SK-N-SH treated with all-trans-retinoic acid at 6 μM for 48 hours (cell line): ENCODE data around the gene NPRL2.

Source experiments
- ATAC-seq: fragments of 200-7000 bp; cut with Tn5 transposase; 3 replicates; pipeline ENCODE4 v1.9.1; 2020; ENCODE audit warnings: mild to moderate bottlenecking, moderate library complexity
- ARNTL ChIP-seq: fragments of 450-650 bp; formaldehyde crosslinking; IDR thresholded peaks from 2 replicates; pipeline ENCODE4 v1.5.0; 2020; ENCODE audit warnings: low read depth, mild to moderate bottlenecking, moderate library complexity, borderline replicate concordance
- BACH2 ChIP-seq: fragments of 250-450 bp; sonication (Bioruptor Pico); IDR thresholded peaks from 2 replicates; pipeline ENCODE4 v1.9.0; 2021; ENCODE audit warnings: mild to moderate bottlenecking, borderline replicate concordance
- CREB5 ChIP-seq: fragments of 250-450 bp; sonication (Bioruptor Pico); IDR thresholded peaks from 2 replicates; pipeline ENCODE4 v1.5.1; 2020; ENCODE audit warnings: low read depth, mild to moderate bottlenecking, moderate library complexity
- CSDC2 ChIP-seq: fragments of 250-450 bp; sonication (Bioruptor Pico); IDR thresholded peaks from 2 replicates; pipeline ENCODE4 v1.5.0; 2020; ENCODE audit warnings: mild to moderate bottlenecking, moderate library complexity
- CSRNP3 ChIP-seq: fragments of 250-450 bp; sonication (Bioruptor Pico); IDR thresholded peaks from 2 replicates; pipeline ENCODE4 v1.5.1; 2021; ENCODE audit warnings: mild to moderate bottlenecking, moderate library complexity
- ESRRG ChIP-seq: fragments of 250-450 bp; sonication (Bioruptor Pico); IDR thresholded peaks from 2 replicates; pipeline ENCODE4 v1.6.1; 2021; ENCODE audit warnings: mild to moderate bottlenecking
- GLIS3 ChIP-seq: fragments of 250-450 bp; sonication (Bioruptor Pico); IDR thresholded peaks from 2 replicates; pipeline ENCODE4 v1.5.0; 2020; ENCODE audit warnings: mild to moderate bottlenecking, moderate library complexity
- ISL1 ChIP-seq: fragments of 250-450 bp; sonication (Bioruptor Pico); IDR thresholded peaks from 2 replicates; pipeline ENCODE4 v2.1.2; 2022; ENCODE audit warnings: mild to moderate bottlenecking, moderate library complexity
- PATZ1 ChIP-seq: fragments of 250-450 bp; sonication (Bioruptor Pico); IDR thresholded peaks from 2 replicates; pipeline ENCODE4 v1.8.0; 2020; ENCODE audit warnings: mild to moderate bottlenecking, moderate library complexity, borderline replicate concordance
- PPARA ChIP-seq: fragments of 250-450 bp; sonication (Bioruptor Pico); IDR thresholded peaks from 2 replicates; pipeline ENCODE4 v1.5.0; 2020; ENCODE audit warnings: mild to moderate bottlenecking, borderline replicate concordance
- RARB ChIP-seq: fragments of 250-450 bp; sonication (Bioruptor Pico); IDR thresholded peaks from 2 replicates; pipeline ENCODE4 v1.8.0; 2021; ENCODE audit warnings: mild to moderate bottlenecking, moderate library complexity
- SNAI2 ChIP-seq: fragments of 250-450 bp; sonication (Bioruptor Pico); IDR thresholded peaks from 2 replicates; pipeline ENCODE4 v1.5.0; 2020; ENCODE audit warnings: mild to moderate bottlenecking, moderate library complexity
- TCF4 ChIP-seq: fragments of 250-450 bp; sonication (Bioruptor Pico); IDR thresholded peaks from 2 replicates; pipeline ENCODE4 v1.8.0; 2021; ENCODE audit warnings: mild to moderate bottlenecking, moderate library complexity, borderline replicate concordance
- TOX ChIP-seq: fragments of 250-450 bp; sonication (Bioruptor Pico); IDR thresholded peaks from 2 replicates; pipeline ENCODE4 v1.8.0; 2021; ENCODE audit warnings: mild to moderate bottlenecking, moderate library complexity, borderline replicate concordance
- ZC3H10 ChIP-seq: fragments of 250-450 bp; sonication (Bioruptor Pico); IDR thresholded peaks from 2 replicates; pipeline ENCODE4 v1.5.1; 2021; ENCODE audit warnings: mild to moderate bottlenecking, moderate library complexity
- ZFP3 ChIP-seq: fragments of 250-450 bp; sonication (Bioruptor Pico); IDR thresholded peaks from 2 replicates; pipeline ENCODE4 v1.5.0; 2020; ENCODE audit warnings: mild to moderate bottlenecking, moderate library complexity
- ZFP30 ChIP-seq: fragments of 450-650 bp; formaldehyde crosslinking; IDR thresholded peaks from 2 replicates; pipeline ENCODE4 v1.5.0; 2022; ENCODE audit warnings: mild to moderate bottlenecking, moderate library complexity
- ZNF565 ChIP-seq: fragments of 450-650 bp; formaldehyde crosslinking; conservative IDR thresholded peaks from 2 replicates; pipeline ENCODE4 v1.5.0; 2020; ENCODE audit warnings: low read depth, mild to moderate bottlenecking, moderate library complexity
- ZNF70 ChIP-seq: fragments of 450-650 bp; formaldehyde crosslinking; IDR thresholded peaks from 2 replicates; pipeline ENCODE4 v1.5.0; 2020; ENCODE audit warnings: mild to moderate bottlenecking, moderate library complexity
- ZNF8 ChIP-seq: fragments of 450-650 bp; formaldehyde crosslinking; IDR thresholded peaks from 2 replicates; pipeline ENCODE4 v1.5.0; 2020; ENCODE audit warnings: mild to moderate bottlenecking, moderate library complexity
- TF ChIP-seq, protein P1 (sequence below): fragments of 250-450 bp; sonication (Bioruptor Pico); IDR thresholded peaks from 2 replicates; pipeline ENCODE4 v1.5.0; 2020; ENCODE audit warnings: mild to moderate bottlenecking, moderate library complexity

NPRL2 gene

GRCh38 chr3:50378757-50379156 lies 28.2 kb upstream of the NPRL2 start:
- TF ChIP-seq ISL1 (CRISPR knock-in tag): no peak
- no peak for TF ChIP-seq PPARA (CRISPR knock-in tag)
- TF ChIP-seq TOX (CRISPR knock-in tag): no peak
- TF ChIP-seq CSDC2 (CRISPR knock-in tag): no peak
- TF ChIP-seq ZNF565 (CRISPR knock-in tag): no peak
- no peak for TF ChIP-seq CSRNP3 (CRISPR knock-in tag)
- no peak for TF ChIP-seq ZFP30 (CRISPR knock-in tag)
- no peak for TF ChIP-seq ZNF70 (CRISPR knock-in tag)
- no peak for TF ChIP-seq SNAI2
- TF ChIP-seq ZFP3 (CRISPR knock-in tag): no peak
- no peak for TF ChIP-seq ARNTL (CRISPR knock-in tag)
- no peak for TF ChIP-seq GLIS3 (CRISPR knock-in tag)
- no peak for TF ChIP-seq ESRRG
- no peak for TF ChIP-seq ZNF8 (CRISPR knock-in tag)
- TF ChIP-seq ZC3H10 (CRISPR knock-in tag): no peak
- no peak for ATAC-seq

- TF ChIP-seq ZNF8 (CRISPR knock-in tag) (no peak), CREB5 (CRISPR knock-in tag) (no peak), CSRNP3 (CRISPR knock-in tag) (no peak)
- no peak for ATAC-seq
These were observed 27.4 kb upstream of the NPRL2 start for GRCh38 chr3:50378024-50378423.

GRCh38 chr3:50375258-50375931 lies 24.8 kb upstream of the NPRL2 start:
- ATAC-seq: peak; percentile 9

More at GRCh38 chr3:50375258-50375931, 24.8 kb upstream of the NPRL2 start:
- TF ChIP-seq GLIS3 (CRISPR knock-in tag): no peak
- no peak for TF ChIP-seq TCF4 (CRISPR knock-in tag)
- no peak for TF ChIP-seq CSDC2 (CRISPR knock-in tag)
- no peak for TF ChIP-seq PPARA (CRISPR knock-in tag)
- no peak for TF ChIP-seq ZNF565 (CRISPR knock-in tag)
- no peak for TF ChIP-seq SNAI2
- no peak for TF ChIP-seq ZNF8 (CRISPR knock-in tag)
- TF ChIP-seq ESRRG: no peak
- no peak for TF ChIP-seq ISL1 (CRISPR knock-in tag)
- TF ChIP-seq ZFP30 (CRISPR knock-in tag): no peak
- TF ChIP-seq CSRNP3 (CRISPR knock-in tag): no peak
- TF ChIP-seq ZFP3 (CRISPR knock-in tag): no peak
- TF ChIP-seq ZC3H10 (CRISPR knock-in tag): no peak
- TF ChIP-seq, protein P1, sequence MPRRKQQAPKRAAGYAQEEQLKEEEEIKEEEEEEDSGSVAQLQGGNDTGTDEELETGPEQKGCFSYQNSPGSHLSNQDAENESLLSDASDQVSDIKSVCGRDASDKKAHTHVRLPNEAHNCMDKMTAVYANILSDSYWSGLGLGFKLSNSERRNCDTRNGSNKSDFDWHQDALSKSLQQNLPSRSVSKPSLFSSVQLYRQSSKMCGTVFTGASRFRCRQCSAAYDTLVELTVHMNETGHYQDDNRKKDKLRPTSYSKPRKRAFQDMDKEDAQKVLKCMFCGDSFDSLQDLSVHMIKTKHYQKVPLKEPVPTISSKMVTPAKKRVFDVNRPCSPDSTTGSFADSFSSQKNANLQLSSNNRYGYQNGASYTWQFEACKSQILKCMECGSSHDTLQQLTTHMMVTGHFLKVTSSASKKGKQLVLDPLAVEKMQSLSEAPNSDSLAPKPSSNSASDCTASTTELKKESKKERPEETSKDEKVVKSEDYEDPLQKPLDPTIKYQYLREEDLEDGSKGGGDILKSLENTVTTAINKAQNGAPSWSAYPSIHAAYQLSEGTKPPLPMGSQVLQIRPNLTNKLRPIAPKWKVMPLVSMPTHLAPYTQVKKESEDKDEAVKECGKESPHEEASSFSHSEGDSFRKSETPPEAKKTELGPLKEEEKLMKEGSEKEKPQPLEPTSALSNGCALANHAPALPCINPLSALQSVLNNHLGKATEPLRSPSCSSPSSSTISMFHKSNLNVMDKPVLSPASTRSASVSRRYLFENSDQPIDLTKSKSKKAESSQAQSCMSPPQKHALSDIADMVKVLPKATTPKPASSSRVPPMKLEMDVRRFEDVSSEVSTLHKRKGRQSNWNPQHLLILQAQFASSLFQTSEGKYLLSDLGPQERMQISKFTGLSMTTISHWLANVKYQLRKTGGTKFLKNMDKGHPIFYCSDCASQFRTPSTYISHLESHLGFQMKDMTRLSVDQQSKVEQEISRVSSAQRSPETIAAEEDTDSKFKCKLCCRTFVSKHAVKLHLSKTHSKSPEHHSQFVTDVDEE (CRISPR knock-in tag): no peak
- no peak for TF ChIP-seq RARB
- no peak for TF ChIP-seq TOX (CRISPR knock-in tag)
- no peak for TF ChIP-seq ZNF70 (CRISPR knock-in tag)
- no peak for TF ChIP-seq BACH2 (CRISPR knock-in tag)
- no peak for TF ChIP-seq PATZ1 (CRISPR knock-in tag)
- TF ChIP-seq ARNTL (CRISPR knock-in tag): no peak
